Keratinocyte (primary cell): ENCODE data around the gene CDC42EP1. TPM values are rescaled to one million over a fixed set of nuclear protein-coding genes. Genes with fewer than 3 reads are reported as not detected.

Experiments used
- DNase-seq: peaks from one replicate; pipeline ENCODE4 v3.0.0-alpha.2; 2011; ENCODE audit warnings: low read depth, missing footprints, low spot score
- FAIRE-seq: peaks from 2 replicates; lab custom pipeline; 2011; peaks lifted over from hg19 to GRCh38; lab: Jason Lieb, UNC
- H2AFZ ChIP-seq: 2 replicates; pipeline ENCODE4 v1.6.0; 2012; ENCODE audit warnings: low read length, control low read depth, inconsistent platforms; ENCODE audit not compliant: control insufficient read depth
- H3K27ac ChIP-seq: 2 replicates; pipeline ENCODE4 v1.5.1; 2011; ENCODE audit warnings: low read length; ENCODE audit not compliant: control insufficient read depth, insufficient read depth
- H3K27me3 ChIP-seq: 3 replicates; pipeline ENCODE4 v1.6.0; 2011; ENCODE audit warnings: low read length; ENCODE audit not compliant: control insufficient read depth, insufficient read depth; ENCODE audit errors: extremely low read depth
- H3K36me3 ChIP-seq, 2 experiments: 2 replicates in 1 of 2; 3 replicates in 1 of 2; pipeline ENCODE4 v1.5.1; 2011; ENCODE audit warnings: low read length in 2 of 2, mild to moderate bottlenecking in 1 of 2; ENCODE audit not compliant: control insufficient read depth in 2 of 2, insufficient read depth in 2 of 2; ENCODE audit errors: extremely low read depth in 1 of 2
- H3K4me1 ChIP-seq: 3 replicates; pipeline ENCODE4 v1.5.1; 2011; ENCODE audit warnings: low read length; ENCODE audit not compliant: control insufficient read depth, insufficient read depth; ENCODE audit errors: extremely low read depth
- H3K4me2 ChIP-seq: 3 replicates; pipeline ENCODE4 v1.6.0; 2011; ENCODE audit warnings: low read depth, low read length; ENCODE audit not compliant: control insufficient read depth, insufficient read depth; ENCODE audit errors: extremely low read depth
- H3K4me3 ChIP-seq, 3 experiments: fragments of 200-600 bp in 1 of 3; sonication (generic) in 1 of 3; 2 replicates in 2 of 3; 3 replicates in 1 of 3; pipeline ENCODE4 v1.5.1; 2011 to 2016; ENCODE audit warnings: low read length in 3 of 3, mild to moderate bottlenecking in 3 of 3, control low read depth in 2 of 3, inconsistent platforms in 1 of 3, low read depth in 1 of 3, mixed read lengths in 1 of 3, mixed run types in 1 of 3, moderate library complexity in 1 of 3; ENCODE audit not compliant: control insufficient read depth in 2 of 3, insufficient read depth in 2 of 3; ENCODE audit errors: extremely low read depth in 1 of 3
- H3K79me2 ChIP-seq: 2 replicates; pipeline ENCODE4 v1.6.0; 2012; ENCODE audit warnings: low read length; ENCODE audit not compliant: control insufficient read depth, insufficient read depth
- H3K9ac ChIP-seq: 3 replicates; pipeline ENCODE4 v1.6.0; 2011; ENCODE audit warnings: low read length; ENCODE audit not compliant: control insufficient read depth, insufficient read depth; ENCODE audit errors: extremely low read depth
- H3K9me1 ChIP-seq: 3 replicates; pipeline ENCODE4 v1.6.0; 2011; ENCODE audit warnings: low read length; ENCODE audit not compliant: control insufficient read depth, insufficient read depth; ENCODE audit errors: extremely low read depth
- H3K9me3 ChIP-seq: 2 replicates; pipeline ENCODE4 v1.5.1; 2012; ENCODE audit warnings: low read depth, low read length; ENCODE audit not compliant: control insufficient read depth
- H4K20me1 ChIP-seq: 3 replicates; pipeline ENCODE4 v1.6.0; 2011; ENCODE audit warnings: low read length; ENCODE audit not compliant: control insufficient read depth, insufficient read depth; ENCODE audit errors: extremely low read depth
- EZH2 ChIP-seq: IDR thresholded peaks from one replicate; pipeline ENCODE4 v1.6.1; 2012; ENCODE audit warnings: inconsistent platforms, mild to moderate bottlenecking, low read length, moderate library complexity
- dilution Hi-C: fragments of 300-500 bp; cut with MboI; formaldehyde crosslinking; loops from one replicate; pipeline ENCODE4 v1.7.0; 2020; ENCODE audit warnings: low sequenced_read_pairs; ENCODE audit not compliant: extremely low pct_ligation_motif_present
- polyA plus RNA-seq, 5 experiments: library from polyadenylated mRNA; depleted of rRNA in 3 of 5; stranded (reverse) in 3 of 5; stranded (forward) in 1 of 5; unstranded in 1 of 5; fragments of >200 nt; gene quantifications; 1 replicate in 1 of 5; 2 replicates in 3 of 5; 3 replicates in 1 of 5; pipeline versions ENCODE4 v1.2.1 to v1.2.3, GENCODE V29; 2011 to 2012; ENCODE audit warnings: missing spikeins in 2 of 5, low read depth in 1 of 5, low replicate concordance in 1 of 5
- TF ChIP-seq, protein P1 (sequence below), 3 experiments: IDR thresholded peaks in 1 of 3; conservative IDR thresholded peaks in 1 of 3; optimal IDR thresholded peaks in 1 of 3; 2 replicates in 2 of 3; 3 replicates in 1 of 3; pipeline versions ENCODE3 to v1.5.1; 2011; ENCODE audit warnings: low read length in 3 of 3, mild to moderate bottlenecking in 3 of 3, moderate library complexity in 2 of 3, control low read depth in 1 of 3, inconsistent platforms in 1 of 3; ENCODE audit not compliant: insufficient read depth in 2 of 3; ENCODE audit errors: extremely low read depth in 1 of 3

CDC42EP1 gene
- polyA plus RNA-seq, 1 donor (not counting 4 experiments of a cell fraction or from before 2014, with no cell fraction given) = 10.5 TPM

DNA sequence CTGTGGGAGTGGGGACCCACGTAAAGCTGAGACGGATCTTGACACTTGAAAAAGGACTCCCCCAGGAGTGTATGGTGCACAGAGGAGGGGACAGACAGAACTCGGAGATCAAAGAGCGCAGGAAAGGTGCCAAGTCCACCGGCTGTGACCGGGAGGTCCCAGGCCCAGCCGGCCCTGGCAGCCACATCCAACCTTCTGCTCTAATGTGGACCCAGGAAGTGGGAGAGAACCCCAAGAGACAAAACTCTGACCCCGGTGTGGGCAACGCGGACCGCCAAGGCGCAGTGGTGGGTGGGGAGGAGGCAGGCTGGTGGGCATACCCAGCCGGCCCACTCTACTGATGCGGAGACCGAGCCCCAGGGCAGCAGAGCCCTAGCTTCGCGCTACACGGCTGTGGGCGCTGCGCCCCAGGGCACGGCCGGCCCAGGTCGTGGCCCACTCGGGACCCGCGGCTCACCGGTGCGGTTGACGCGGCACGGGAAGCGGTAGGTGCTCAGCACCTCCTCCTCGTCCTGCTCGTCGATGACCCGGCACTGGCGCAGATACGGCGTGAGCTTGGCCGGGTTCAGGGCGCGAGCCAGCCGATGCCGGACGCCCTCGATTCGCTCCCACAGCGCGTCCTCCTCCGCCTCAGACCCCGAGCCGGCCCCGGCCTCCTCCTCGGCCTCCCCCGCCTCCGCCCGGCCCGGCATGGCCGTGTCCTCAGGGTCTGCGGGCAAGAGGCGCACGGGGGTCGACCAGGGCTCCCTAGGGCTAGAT lies 41.6 kb upstream of the CDC42EP1 start:
- H3K9ac ChIP-seq = peak overlapping the region; percentile 97
- peak overlapping the region; percentile 94 to 100 (median 98) for H3K4me3 ChIP-seq
- H4K20me1 ChIP-seq = no peaks in the 10 kb centered on the region
- dilution Hi-C loops = no loop called here
- peaks cover 50% of the 10 kb centered on the region for H3K79me2 ChIP-seq
- peaks cover 2% of the 10 kb centered on the region for H3K9me1 ChIP-seq
- no peak overlapping the region for H2AFZ ChIP-seq
- peak overlapping the region; percentile 91 for H3K4me2 ChIP-seq
- no peak for FAIRE-seq
- peaks cover 15 to 30% of the 10 kb centered on the region in 2 experiments for H3K36me3 ChIP-seq
- no peak for DNase-seq
- H3K9me3 ChIP-seq = no peaks in the 10 kb centered on the region
- peak overlapping the region; percentile 96 for H3K27ac ChIP-seq
- TF ChIP-seq, protein P1, sequence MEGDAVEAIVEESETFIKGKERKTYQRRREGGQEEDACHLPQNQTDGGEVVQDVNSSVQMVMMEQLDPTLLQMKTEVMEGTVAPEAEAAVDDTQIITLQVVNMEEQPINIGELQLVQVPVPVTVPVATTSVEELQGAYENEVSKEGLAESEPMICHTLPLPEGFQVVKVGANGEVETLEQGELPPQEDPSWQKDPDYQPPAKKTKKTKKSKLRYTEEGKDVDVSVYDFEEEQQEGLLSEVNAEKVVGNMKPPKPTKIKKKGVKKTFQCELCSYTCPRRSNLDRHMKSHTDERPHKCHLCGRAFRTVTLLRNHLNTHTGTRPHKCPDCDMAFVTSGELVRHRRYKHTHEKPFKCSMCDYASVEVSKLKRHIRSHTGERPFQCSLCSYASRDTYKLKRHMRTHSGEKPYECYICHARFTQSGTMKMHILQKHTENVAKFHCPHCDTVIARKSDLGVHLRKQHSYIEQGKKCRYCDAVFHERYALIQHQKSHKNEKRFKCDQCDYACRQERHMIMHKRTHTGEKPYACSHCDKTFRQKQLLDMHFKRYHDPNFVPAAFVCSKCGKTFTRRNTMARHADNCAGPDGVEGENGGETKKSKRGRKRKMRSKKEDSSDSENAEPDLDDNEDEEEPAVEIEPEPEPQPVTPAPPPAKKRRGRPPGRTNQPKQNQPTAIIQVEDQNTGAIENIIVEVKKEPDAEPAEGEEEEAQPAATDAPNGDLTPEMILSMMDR (optimal IDR thresholded peaks at IDR 0.05 in 1 of 3, IDR thresholded peaks at IDR 0.05 in 1 of 3, conservative IDR thresholded peaks at IDR 0.05 in 1 of 3; ENCODE audit: extremely low read depth in 1 of 3, insufficient read depth in 2 of 3, low read length in 3 of 3) = no peak
- no peak for TF ChIP-seq EZH2
- no peaks in the 10 kb centered on the region for H3K27me3 ChIP-seq
- H3K4me1 ChIP-seq = peaks cover 25% of the 10 kb centered on the region

DNA sequence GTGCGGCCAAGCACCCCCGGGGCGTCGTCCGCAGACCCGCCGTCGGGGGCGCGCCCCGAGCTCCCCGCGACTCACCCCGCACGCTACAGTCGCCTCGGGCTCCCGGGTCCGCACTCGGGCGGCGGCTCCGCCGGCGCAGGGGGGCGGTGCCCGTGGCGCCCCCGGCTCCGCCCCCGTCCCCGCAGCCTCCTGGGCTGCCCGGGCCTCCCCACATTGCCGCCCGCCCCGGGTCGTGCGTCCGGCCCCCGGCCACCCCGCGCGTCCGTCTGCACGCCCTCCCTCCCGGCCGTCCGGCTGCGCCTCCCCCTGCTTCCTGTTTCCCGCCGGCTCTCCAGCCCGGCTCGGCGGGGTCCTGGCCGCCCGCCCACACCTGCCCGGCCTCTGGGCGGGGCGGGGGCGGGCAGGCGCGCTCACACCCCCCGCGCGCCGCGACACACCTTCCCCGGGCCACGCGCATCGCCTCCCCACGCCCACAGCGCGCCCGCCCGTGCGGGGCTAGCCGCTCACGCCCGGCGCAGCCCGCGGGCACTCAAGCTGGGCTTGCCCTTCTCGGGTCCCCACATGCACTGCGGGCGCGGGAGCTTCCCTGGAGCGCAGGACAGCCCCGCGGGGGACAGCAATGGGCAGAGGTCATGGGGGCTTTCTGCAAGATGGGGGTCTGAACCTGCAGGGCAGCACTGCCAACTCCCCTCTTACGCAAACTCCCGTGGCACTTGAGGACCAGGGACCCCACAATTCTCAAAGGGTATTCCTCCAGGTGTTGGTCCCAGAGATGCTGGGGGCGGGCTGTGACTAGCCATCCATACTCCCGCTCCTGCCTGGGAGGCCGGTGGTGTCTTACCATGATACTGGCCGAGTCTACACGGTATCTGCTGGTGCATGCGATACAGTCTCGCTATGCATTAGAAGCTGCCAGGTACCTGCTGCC lies 40.7 kb upstream of the CDC42EP1 start, which contains the start of gene CARD10:
Gene CARD10, minus strand, starts transcription at position 148 of the 928 bp plus-strand sequence. CDS start 215 bp downstream, outside the sequence.
- Histone ChIP-seq H3K79me2 (peaks cover 42% of the 10 kb centered on the region), H3K4me3 (peak within 1 kb of the TSS; percentile 94 to 100 (median 98)), H3K4me1 (peaks cover 21% of the 10 kb centered on the region), H4K20me1 (no peaks in the 10 kb centered on the region), H2AFZ (no peak within 1 kb of the TSS), H3K4me2 (peak within 1 kb of the TSS; percentile 91), H3K9me3 (no peaks in the 10 kb centered on the region), H3K27me3 (no peaks in the 10 kb centered on the region), H3K36me3 (peaks cover 11 to 22% of the 10 kb centered on the region in 2 experiments), H3K27ac (peak within 1 kb of the TSS; percentile 96), H3K9ac (peak within 1 kb of the TSS; percentile 97), H3K9me1 (peaks cover 2% of the 10 kb centered on the region)
- peak; percentile 26 for FAIRE-seq
- TF ChIP-seq, protein P1 (optimal IDR thresholded peaks at IDR 0.05 in 1 of 3, IDR thresholded peaks at IDR 0.05 in 1 of 3, conservative IDR thresholded peaks at IDR 0.05 in 1 of 3; ENCODE audit: extremely low read depth in 1 of 3, insufficient read depth in 2 of 3, low read length in 3 of 3) = no peak
- no peak for TF ChIP-seq EZH2
- dilution Hi-C loops = no loop called here
- no peak for DNase-seq
